AG09309 (cell line): ENCODE data around the gene MCM3AP.

Experiments used
- DNase-seq: peaks from one replicate; pipeline ENCODE4 v3.0.0-alpha.2; 2010; ENCODE audit warnings: low read depth
- H3K4me3 ChIP-seq: 2 replicates; pipeline ENCODE4 v1.5.1; 2011; ENCODE audit warnings: mild to moderate bottlenecking, low read depth, low read length, moderate library complexity; ENCODE audit not compliant: control insufficient read depth
- CTCF ChIP-seq: IDR thresholded peaks from 2 replicates; pipeline ENCODE4 v1.5.1; 2011; ENCODE audit warnings: mild to moderate bottlenecking, low read depth, low read length, inconsistent platforms; ENCODE audit not compliant: insufficient read depth, control insufficient read depth; ENCODE audit errors: missing control alignments

Gene MCM3AP

GRCh38 chr21:46221664-46222435 lies 63.6 kb downstream of the MCM3AP start:
- no peak overlapping the region for H3K4me3 ChIP-seq
- TF ChIP-seq CTCF = no peak
- no peak for DNase-seq

DNA sequence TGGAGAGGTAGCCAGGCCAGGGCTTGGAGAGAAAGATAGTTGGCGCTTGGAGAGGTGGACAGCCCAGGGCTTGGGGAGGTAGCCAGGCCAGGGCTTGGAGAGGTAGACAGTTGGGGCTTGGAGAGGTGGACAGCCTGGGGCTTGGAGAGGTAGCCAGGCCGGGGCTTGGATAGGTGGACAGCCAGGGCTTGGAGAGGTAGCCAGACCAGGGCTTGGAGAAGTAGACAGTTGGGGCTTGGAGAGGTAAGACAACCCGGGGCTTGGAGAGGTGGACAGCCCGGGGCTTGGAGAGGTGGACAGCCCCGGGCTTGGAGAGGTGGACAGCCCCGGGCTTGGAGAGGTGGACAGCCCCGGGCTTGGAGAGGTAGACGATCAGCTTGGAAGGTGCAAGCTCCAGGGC lies 64.6 kb downstream of the MCM3AP start:
- no peak for DNase-seq
- no peak for TF ChIP-seq CTCF
- no peak overlapping the region for H3K4me3 ChIP-seq

- H3K4me3 ChIP-seq = no peak overlapping the region
- no peak for TF ChIP-seq CTCF
- no peak for DNase-seq
These were observed 65.1 kb downstream of the MCM3AP start for GRCh38 chr21:46220275-46220810.

DNA sequence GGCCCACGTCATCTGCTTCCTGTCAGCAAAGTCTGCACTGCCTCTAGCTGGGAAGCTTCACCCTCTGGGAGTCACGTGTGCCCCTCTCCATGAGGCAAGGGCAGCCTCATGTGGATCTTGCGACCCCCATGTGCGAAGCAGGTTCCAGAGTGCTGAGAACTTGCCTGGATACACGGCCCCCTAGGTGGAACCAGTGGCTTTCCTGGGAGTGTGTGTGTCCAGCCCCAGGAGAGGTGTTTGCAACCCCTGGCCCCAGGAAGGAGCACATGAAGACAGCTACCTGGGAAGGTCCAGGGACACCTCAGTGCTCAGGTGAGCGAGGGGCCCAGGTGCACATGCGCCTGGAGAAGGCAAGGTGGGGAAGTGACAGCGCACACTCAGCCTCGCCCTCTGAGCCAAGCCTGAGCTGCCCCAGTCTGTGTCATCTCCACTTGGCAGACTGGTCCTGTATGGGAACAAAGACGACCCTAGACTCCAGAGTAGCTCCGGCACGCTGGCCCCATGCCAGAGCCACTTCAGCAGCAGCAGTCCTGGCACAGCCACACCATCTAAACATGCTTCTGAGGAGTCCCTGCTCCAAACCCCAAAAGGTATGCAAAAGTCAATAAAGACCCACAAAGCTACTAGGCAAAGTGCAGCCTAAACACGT lies 65.7 kb downstream of the MCM3AP start:
- DNase-seq = no peak
- no peak for TF ChIP-seq CTCF
- no peak overlapping the region for H3K4me3 ChIP-seq

- DNase-seq = no peak
- no peak for TF ChIP-seq CTCF
These were observed 66.4 kb downstream of the MCM3AP start for GRCh38 chr21:46218906-46219590.

GRCh38 chr21:46217511-46218196 lies 67.8 kb downstream of the MCM3AP start:
- H3K4me3 ChIP-seq = no peak overlapping the region
- no peak for TF ChIP-seq CTCF
- no peak for DNase-seq

More at GRCh38 chr21:46218906-46219590, 66.4 kb downstream of the MCM3AP start:
- H3K4me3 ChIP-seq = no peak overlapping the region
